HG02981 (cell line): Measurements from ENCODE around the gene SV2C.

Source experiments
- ATAC-seq: cut with Tn5 transposase; IDR thresholded peaks from one replicate; pipeline ENCODE4 v1.9.1; 2021; ENCODE audit warnings: mild to moderate bottlenecking, moderate library complexity; ENCODE audit not compliant: unreplicated experiment

Gene SV2C

GRCh38 chr5:76155536-76155935, 72.4 kb downstream of the SV2C start:
- no peak for ATAC-seq

DNA sequence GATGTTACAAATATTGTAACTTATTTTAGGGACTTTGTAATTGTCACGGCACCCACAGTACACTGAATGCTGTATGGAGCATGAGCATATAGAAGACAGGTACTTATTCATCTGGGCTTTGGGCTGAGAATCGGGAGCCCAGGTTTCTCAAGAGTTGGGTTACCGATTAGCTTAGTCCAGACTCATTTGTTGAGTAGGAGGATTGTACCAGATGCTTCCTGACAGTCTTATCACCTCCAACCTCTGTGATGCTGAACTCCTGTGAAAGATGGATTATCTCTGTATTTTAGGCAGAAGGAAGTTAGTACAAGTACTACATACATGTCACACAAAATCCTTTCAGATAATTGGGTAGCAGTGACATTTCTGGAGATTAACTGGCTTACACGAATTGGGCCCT, 79.2 kb downstream of the SV2C start:
- ATAC-seq = no peak

- no peak for ATAC-seq
These were observed 80.0 kb downstream of the SV2C start for GRCh38 chr5:76163111-76163628.

- ATAC-seq = no peak
These were observed 81.8 kb downstream of the SV2C start for GRCh38 chr5:76165029-76165428.

GRCh38 chr5:76165711-76166374, 82.7 kb downstream of the SV2C start:
- ATAC-seq = no peak

- no peak for ATAC-seq
These were observed 83.8 kb downstream of the SV2C start for GRCh38 chr5:76166886-76167576.

- ATAC-seq = no peak
These were observed 86.1 kb downstream of the SV2C start for GRCh38 chr5:76169146-76169905.

GRCh38 chr5:76174101-76174500, 90.9 kb downstream of the SV2C start:
- no peak for ATAC-seq

- peak; percentile 51 for ATAC-seq
These were observed 92.0 kb downstream of the SV2C start for GRCh38 chr5:76175051-76175666.

- peak; percentile 76 for ATAC-seq
These were observed 92.7 kb downstream of the SV2C start for GRCh38 chr5:76175821-76176403.

DNA sequence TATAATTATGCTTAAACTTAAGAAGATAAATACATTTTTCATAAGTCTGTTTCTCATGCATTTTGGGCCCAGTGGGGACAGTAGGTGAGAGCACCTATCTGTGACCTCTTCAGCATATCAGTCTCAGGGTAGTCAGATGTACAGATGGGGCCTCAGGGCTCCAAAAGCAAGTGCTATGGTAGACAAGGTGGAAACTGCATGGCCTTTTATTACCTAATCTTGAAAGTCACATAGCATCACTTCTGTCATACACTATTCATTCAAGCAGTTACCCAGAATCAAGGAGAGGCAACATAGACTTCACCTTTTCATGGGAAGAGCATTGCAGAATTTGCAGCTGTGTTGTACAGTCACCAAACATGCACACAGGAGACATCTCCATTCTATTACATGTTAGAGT, 94.8 kb downstream of the SV2C start:
- ATAC-seq = no peak

DNA sequence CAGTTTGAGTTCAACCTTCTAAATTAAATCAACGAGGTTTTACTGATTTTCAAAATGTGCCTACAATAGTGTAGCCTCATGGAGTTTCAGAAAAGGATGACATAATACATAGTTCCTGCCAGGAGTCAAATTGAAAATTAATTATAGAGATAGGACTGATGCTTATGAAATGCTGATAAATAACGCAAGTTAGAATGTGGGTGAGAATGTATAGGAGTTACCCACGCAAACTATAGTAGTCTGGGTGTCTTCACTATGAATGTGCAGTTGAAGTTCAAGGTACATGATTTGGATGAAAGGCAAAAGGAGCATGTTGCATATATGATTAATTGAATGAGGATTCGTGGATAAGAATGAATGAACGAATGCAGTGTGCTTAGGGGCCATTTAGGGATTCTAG, 95.7 kb downstream of the SV2C start:
- ATAC-seq = no peak

DNA sequence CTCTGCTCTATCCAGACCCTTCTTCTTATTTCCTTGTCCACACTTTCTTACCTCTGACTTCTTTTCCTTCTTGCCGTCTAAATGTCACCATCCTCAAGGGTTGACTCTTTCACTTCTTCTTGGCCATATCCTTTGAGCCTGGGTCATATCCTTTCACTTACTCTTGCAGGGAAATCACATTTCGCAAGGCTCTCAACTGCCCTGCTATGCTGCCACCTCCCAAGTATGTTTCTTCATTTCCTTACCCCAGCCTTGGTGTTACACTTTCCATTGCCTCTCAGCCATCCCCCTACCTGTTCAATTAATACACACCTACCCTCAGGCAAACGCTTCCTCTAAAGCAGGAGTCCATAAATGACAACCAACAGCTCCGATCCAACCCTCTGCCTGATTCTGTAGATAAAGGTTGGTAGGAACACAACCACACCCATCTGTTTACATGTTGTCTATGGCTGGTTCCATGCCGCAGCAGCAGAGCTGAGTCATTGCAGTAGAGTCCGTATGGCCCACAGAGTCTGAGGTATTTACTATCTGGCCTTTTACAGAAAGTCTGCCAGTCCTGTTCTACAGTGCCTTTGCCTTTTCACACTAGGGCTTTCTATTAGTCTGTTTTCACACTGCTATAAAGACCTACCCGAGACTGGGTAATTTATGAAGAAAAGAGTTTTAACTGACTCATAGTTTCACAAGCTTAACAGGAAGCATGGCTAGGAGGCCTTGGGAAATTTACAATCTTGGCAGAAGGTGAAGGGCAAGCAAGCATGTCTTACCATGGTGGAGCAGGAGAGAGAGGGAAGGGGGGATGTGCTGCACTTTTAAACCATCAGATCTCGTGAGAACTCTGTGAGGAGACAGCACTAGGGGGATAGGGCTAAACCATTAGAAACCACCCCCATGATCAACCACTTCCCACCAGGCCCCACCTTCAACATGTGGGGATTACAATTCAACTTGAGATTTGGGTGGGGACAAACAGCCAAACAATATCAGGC, 97.9 kb downstream of the SV2C start:
- peak; percentile 84 for ATAC-seq

DNA sequence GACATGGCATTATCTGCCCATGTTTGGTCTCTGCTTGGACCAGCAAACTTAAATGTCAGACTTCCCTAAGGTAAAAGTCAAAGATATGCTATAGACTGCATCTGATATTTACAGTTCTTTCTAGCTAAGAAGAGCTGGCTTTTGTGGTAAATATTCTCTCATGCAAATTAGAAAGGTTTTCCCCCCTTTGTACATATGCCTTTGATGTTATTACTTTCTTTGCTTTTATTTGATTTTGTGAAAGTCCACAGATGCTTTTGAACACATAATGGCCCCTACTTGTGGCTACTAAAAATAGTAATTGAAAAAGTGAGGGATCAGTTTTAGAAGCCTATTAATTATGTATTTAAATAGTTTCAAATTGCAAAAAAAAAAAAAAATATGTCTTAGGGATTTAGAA, 104.2 kb downstream of the SV2C start:
- ATAC-seq = no peak

GRCh38 chr5:76190356-76190755, 107.2 kb downstream of the SV2C start:
- no peak for ATAC-seq

DNA sequence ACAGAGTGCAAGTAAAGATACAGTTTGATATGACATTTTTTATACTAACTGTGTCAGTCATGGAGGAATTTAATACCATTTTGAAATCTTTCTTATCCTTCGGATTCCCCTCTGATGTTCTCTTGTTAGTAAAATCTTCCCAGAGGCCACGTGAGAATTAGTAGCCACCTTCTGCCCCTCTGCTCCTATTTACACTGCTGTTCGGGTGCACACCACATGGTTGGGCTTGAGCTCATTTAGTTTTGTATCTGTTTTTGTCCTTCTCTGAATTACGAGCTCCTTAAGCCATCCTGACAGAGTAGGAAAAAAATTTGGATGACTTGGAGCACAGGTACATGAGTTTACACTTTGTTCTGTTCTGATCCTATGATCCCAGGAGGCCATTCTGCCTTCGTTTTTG, 109.7 kb downstream of the SV2C start:
- ATAC-seq = no peak

DNA sequence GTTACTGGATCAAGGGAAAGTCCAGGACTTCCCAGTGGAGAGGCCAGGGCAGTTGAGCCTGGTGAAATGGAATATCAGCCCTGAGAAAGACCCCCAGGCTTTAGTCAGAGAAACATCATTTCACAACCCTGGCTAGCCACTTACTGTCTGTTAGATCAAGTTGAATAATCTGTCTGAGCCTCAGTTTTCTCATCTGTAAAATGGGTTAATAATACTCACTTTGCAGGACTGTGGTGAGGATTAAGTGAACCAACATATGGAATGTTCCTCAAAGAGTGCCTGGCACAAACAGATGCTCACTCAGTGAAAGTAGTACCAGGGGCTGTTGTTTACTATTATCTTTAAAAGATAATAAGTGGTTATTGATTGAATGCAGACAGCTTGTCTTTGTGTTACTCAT, 110.5 kb downstream of the SV2C start:
- ATAC-seq = no peak

GRCh38 chr5:76194340-76194739, 111.2 kb downstream of the SV2C start:
- no peak for ATAC-seq

DNA sequence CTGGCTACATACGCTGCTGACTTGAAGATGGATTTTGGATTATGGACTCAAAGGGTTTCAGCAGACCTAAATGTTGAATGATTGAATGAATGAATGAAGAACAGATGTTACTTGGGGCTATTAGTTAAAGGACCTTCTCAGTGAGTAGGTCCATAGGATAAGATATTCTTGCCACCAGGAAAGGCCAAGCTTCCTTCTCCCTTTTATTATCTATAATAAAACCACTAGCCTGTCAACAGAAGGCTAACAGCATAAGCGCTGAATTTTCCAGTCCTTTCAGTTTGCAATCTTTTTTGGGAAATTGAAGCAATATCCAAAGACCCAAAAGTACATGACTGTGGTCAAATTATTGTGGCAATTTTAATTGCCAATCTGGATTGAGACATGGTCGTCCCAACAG, 113.3 kb downstream of the SV2C start:
- ATAC-seq = no peak
